SIG-M5 treated with dmso at 0.1 percent for 504 hours (cell line): ENCODE data around the gene FAM240A.

Experiments
- DNase-seq: peaks from one replicate; lab custom pipeline; 2025; ENCODE audit not compliant: unreplicated experiment; lab: John Stamatoyannopoulos, UW

The FAM240A gene

GRCh38 chr3:46673151-46674030, 61.1 kb downstream of the FAM240A start:
- no peak for DNase-seq

DNA sequence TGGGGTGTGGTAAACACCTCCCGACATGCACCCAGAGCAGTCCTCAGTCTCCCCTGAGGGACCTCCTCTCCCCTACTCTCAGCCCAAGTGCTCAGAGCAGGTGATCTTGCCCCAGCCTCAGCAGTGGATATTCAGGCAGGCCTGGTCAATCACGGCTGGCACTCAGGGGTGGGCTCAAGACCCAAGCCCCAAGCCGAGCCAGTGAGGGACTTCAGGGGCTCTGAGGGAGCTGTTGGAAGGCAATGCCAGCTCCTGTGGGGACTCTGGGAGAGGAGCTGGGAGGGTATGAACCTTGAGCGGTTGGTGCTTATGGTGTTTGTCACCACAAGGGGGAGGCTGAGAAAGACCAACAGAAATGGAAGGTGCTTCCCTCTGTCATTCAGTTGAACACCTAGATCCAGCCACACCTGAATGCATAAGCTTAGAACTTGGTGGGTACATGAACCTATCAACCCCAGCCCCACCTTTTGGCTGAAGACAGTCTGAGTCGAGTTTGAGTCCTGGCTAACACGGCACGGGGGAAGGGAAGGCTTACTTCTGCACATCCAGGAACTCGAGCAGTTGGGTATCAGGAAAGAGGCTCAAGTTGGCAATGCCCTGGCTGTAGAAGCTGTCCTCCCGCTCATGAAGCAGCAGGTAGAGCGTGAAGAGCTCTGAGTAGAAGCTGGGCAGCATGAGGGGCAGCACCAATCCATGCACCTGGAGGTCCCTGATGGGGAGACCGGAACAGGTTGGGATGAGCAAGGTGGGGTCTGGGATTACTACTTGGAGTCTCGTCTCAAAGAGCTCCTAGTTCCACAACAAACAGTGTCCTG, 61.9 kb downstream of the FAM240A start:
- DNase-seq, result no peak

DNA sequence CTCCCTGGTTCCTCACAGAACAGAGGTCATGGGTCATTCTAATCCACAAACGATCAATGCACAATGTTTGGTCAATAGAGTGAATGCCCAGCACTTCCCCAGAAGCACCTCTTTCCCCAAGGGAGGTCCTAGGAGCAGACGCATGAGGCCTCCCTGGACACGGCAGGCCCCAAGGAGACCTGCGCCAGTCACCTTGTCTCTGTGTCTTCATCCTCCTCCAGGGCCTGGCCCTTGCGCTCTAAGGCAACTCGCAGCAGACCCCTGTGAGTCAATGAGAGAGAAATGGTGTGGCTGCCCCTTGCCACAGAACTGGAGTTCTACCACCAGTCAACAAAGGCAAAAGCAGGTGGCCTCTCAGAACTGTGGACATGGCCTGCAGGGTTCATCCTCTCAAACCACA, 63.1 kb downstream of the FAM240A start:
- DNase-seq, result no peak
